Naive thymus-derived CD4-positive, alpha-beta T cell (primary cell): ENCODE data around the gene FOXA3. TPM values are rescaled to one million over a fixed set of nuclear protein-coding genes. Genes with fewer than 3 reads are reported as not detected.
A peak's percentile ranks its signal among the peaks of the same experiment; 100 is the strongest.

Source experiments
- ATAC-seq: fragments of 150-1000 bp; cut with Tn5 transposase; 2 replicates; pipeline ENCODE4 v1.10.0; 2021; ENCODE audit warnings: mild to moderate bottlenecking, moderate library complexity
- CTCF ChIA-PET: fragments of 350-600 bp; sonication (Branson Sonifier 250); formaldehyde crosslinking; loops from one replicate; lab custom pipeline; 2021; ENCODE audit warnings: antibody characterized with exemption; lab: Charles Lee
- POLR2A ChIA-PET: fragments of 350-600 bp; sonication (Branson Sonifier 250); formaldehyde crosslinking; loops from one replicate; lab custom pipeline; 2021; ENCODE audit warnings: antibody characterized with exemption, inconsistent platforms; lab: Charles Lee
- DNase-seq, 9 donors: peaks; one replicate each; pipeline versions ENCODE4 v3.0.0 to v3.0.0-alpha.2; 2020 to 2022; ENCODE audit warnings: mixed read lengths in 1 of 9
- H3K27ac ChIP-seq: one replicate; pipeline ENCODE4 v1.7.0; 2013; ENCODE audit warnings: mild to moderate bottlenecking, low read depth, low read length, moderate library complexity
- H3K27me3 ChIP-seq, 2 donors: one replicate each; pipeline ENCODE4 v1.7.0; 2013; ENCODE audit warnings: low read length in 2 of 2, mild to moderate bottlenecking in 2 of 2, moderate library complexity in 2 of 2; ENCODE audit not compliant: control insufficient read depth in 2 of 2, insufficient read depth in 2 of 2
- H3K36me3 ChIP-seq, 3 experiments: 1 replicate in 2 of 3; 2 replicates in 1 of 3; pipeline ENCODE4 v1.7.0; 2013; ENCODE audit warnings: low read length in 3 of 3, mild to moderate bottlenecking in 3 of 3, moderate library complexity in 1 of 3; ENCODE audit not compliant: insufficient read depth in 3 of 3, control insufficient read depth in 2 of 3
- H3K4me1 ChIP-seq, 2 donors: one replicate each; pipeline ENCODE4 v1.7.0; 2013; ENCODE audit warnings: low read length in 2 of 2, mild to moderate bottlenecking in 2 of 2, moderate library complexity in 1 of 2; ENCODE audit not compliant: control insufficient read depth in 2 of 2, insufficient read depth in 2 of 2
- H3K4me3 ChIP-seq: 2 replicates; pipeline ENCODE4 v1.7.0; 2013; ENCODE audit warnings: mild to moderate bottlenecking, low read length
- H3K9me3 ChIP-seq, 3 experiments: 1 replicate in 2 of 3; 2 replicates in 1 of 3; pipeline ENCODE4 v1.7.0; 2013; ENCODE audit warnings: low read length in 3 of 3; ENCODE audit not compliant: control insufficient read depth in 2 of 3
- H3K27ac Mint-ChIP-seq, 9 donors: one replicate each; pipeline ENCODE4 v1.8.0; 2020 to 2022; ENCODE audit warnings: mixed read lengths in 9 of 9, mild to moderate bottlenecking in 8 of 9, moderate library complexity in 5 of 9, inconsistent platforms in 2 of 9
- H3K27me3 Mint-ChIP-seq, 5 donors: one replicate each; pipeline ENCODE4 v1.8.0; 2021 to 2022; ENCODE audit warnings: mixed read lengths in 5 of 5, mild to moderate bottlenecking in 1 of 5
- H3K36me3 Mint-ChIP-seq, 5 donors: one replicate each; pipeline ENCODE4 v1.8.0; 2020 to 2022; ENCODE audit warnings: mixed read lengths in 5 of 5, mild to moderate bottlenecking in 3 of 5, inconsistent platforms in 1 of 5
- H3K4me1 Mint-ChIP-seq, 7 donors: one replicate each; pipeline ENCODE4 v1.8.0; 2020 to 2022; ENCODE audit warnings: mixed read lengths in 7 of 7, mild to moderate bottlenecking in 3 of 7, inconsistent platforms in 1 of 7
- H3K4me3 Mint-ChIP-seq, 10 donors: one replicate each; pipeline ENCODE4 v1.8.0; 2020 to 2022; ENCODE audit warnings: mild to moderate bottlenecking in 10 of 10, mixed read lengths in 10 of 10, moderate library complexity in 6 of 10, inconsistent platforms in 2 of 10
- H3K9me3 Mint-ChIP-seq, 11 donors: one replicate each; pipeline ENCODE4 v1.8.0; 2020 to 2022; ENCODE audit warnings: mixed read lengths in 11 of 11, mild to moderate bottlenecking in 4 of 11, inconsistent platforms in 1 of 11, moderate library complexity in 1 of 11
- intact Hi-C, 2 donors: fragments of 100-400 bp; cut with micrococcal nuclease; formaldehyde crosslinking; loops; one replicate each; pipeline ENCODE4 v1.15.1; 2023
- polyA plus RNA-seq, 2 donors: library from polyadenylated mRNA; unstranded; fragments of 300-500 nt; fragmentation: Illumina TruSeq; gene quantifications; one replicate each; pipeline ENCODE4 v1.2.3, GENCODE V29; 2021
- total RNA-seq, 6 experiments: library from RNA in 5 of 6; stranded (reverse) in 5 of 6; gene quantifications; 1 replicate in 5 of 6; 2 replicates in 1 of 6; pipeline ENCODE4 v1.2.3 and lab custom pipeline; 2021 to 2026

The FOXA3 gene
- total RNA-seq, result not detected
- not detected for polyA plus RNA-seq
- not detected for total RNA-seq (lab: John Stamatoyannopoulos, UW)

- POLR2A ChIA-PET, result interaction anchor here (0.6 to 1.5 kb wide), 8 partner anchors 22 to 850 kb away, joined by 3 to 6 read pairs (median 5); partner anchors contain the start of genes IRF2BP1 and MYPOP
- Mint-ChIP-seq H3K27ac (peak within 1 kb of the TSS; percentile 84 to 99 (median 95)), H3K4me3 (peak within 1 kb of the TSS; percentile 90 to 100 (median 96)), H3K9me3 (peaks cover 0 to 3% (median 0%) of the 10 kb centered on the region in 11 donors), H3K36me3 (peaks cover 0 to 4% (median 0%) of the 10 kb centered on the region in 5 donors), H3K27me3 (peaks cover 6 to 42% (median 21%) of the 10 kb centered on the region in 5 donors), H3K4me1 (peaks cover 19 to 31% (median 26%) of the 10 kb centered on the region in 7 donors)
- Histone ChIP-seq H3K4me3 (peak within 1 kb of the TSS; percentile 95), H3K27ac (no peak within 1 kb of the TSS), H3K36me3 (peaks cover 0 to 15% (median 3%) of the 10 kb centered on the region in 3 experiments), H3K4me1 (peaks cover 12 to 15% of the 10 kb centered on the region in 2 donors), H3K27me3 (peaks cover 0 to 4% of the 10 kb centered on the region in 2 donors), H3K9me3 (no peaks in the 10 kb centered on the region)
- DNase-seq (peak; percentile 26 to 79 (median 43)), ATAC-seq (peak; percentile 23)
- CTCF ChIA-PET, result interaction anchor here (0.6 to 2.2 kb wide), 8 partner anchors 18 to 95 kb away, joined by 3 to 8 read pairs (median 5); partner anchors contain the start of genes MYPOP and SIX5
- intact Hi-C loops, result loop anchor here (1.0 to 10.0 kb wide), 20 partner anchors 22 to 1378 kb away; partner anchors contain the start of genes CCDC61 (in 2 of the 2), DMWD (in 2 of the 2), FBXO46 (in 2 of the 2) and IRF2BP1 (in 2 of the 2)
Observed at GRCh38 chr19:45863840-45864628, at the start of gene FOXA3. Gene FOXA3 (plus strand): TSS chr19:45864326. CDS start chr19:45864457, 131 bp downstream.

- no peak for DNase-seq
- H3K27ac ChIP-seq, result no peak within 1 kb of the TSS
- Mint-ChIP-seq H3K4me1 (peaks cover 0 to 7% (median 5%) of the 10 kb centered on the region in 7 donors), H3K27ac (peak within 1 kb of the TSS in 1 of 9 donors; percentile 29), H3K9me3 (peaks cover 0 to 2% (median 0%) of the 10 kb centered on the region in 11 donors), H3K27me3 (peaks cover 0 to 23% (median 21%) of the 10 kb centered on the region in 5 donors), H3K36me3 (peaks cover 0 to 5% (median 0%) of the 10 kb centered on the region in 5 donors), H3K4me3 (peak within 1 kb of the TSS in 9 of 10 donors; percentile 6 to 66 (median 51))
- no peaks in the 10 kb centered on the region for H3K27me3 ChIP-seq
- H3K36me3 ChIP-seq, result peaks cover 0 to 10% (median 0%) of the 10 kb centered on the region in 3 experiments
- no peak for ATAC-seq
- H3K4me3 ChIP-seq, result no peak within 1 kb of the TSS
- CTCF ChIA-PET, result interaction anchor here (0.9 kb wide), 1 partner anchor 9 kb away, joined by 5 read pairs; no protein-coding TSS in a partner anchor
- H3K4me1 ChIP-seq, result peaks cover 0 to 4% of the 10 kb centered on the region in 2 donors
- intact Hi-C loops, result loop anchor here in 1 of 2 donors (5.0 kb wide), 1 partner anchor 47 kb away; the partner anchor contains the start of genes FOXA3 and SYMPK
- POLR2A ChIA-PET, result no interaction called here
- no peaks in the 10 kb centered on the region for H3K9me3 ChIP-seq
Observed at GRCh38 chr19:45814851-45815480, 49.2 kb upstream of the FOXA3 start, which contains the start of gene RSPH6A. Gene RSPH6A (minus strand): TSS chr19:45815308. CDS start chr19:45815176, 132 bp downstream.

- Histone ChIP-seq H3K36me3 (peaks cover 0 to 16% (median 0%) of the 10 kb centered on the region in 3 experiments), H3K27ac (no peak overlapping the region), H3K4me3 (no peak overlapping the region), H3K9me3 (no peaks in the 10 kb centered on the region), H3K4me1 (peaks cover 0 to 4% of the 10 kb centered on the region in 2 donors), H3K27me3 (no peaks in the 10 kb centered on the region)
- DNase-seq (no peak), ATAC-seq (no peak)
- H3K9me3 Mint-ChIP-seq, result no peaks in the 10 kb centered on the region
- CTCF ChIA-PET, result interaction anchor here (0.9 to 2.4 kb wide), 4 partner anchors 10 to 67 kb away, joined by 4 to 12 read pairs (median 6); partner anchors contain the start of gene SYMPK
- H3K4me3 Mint-ChIP-seq, result peak overlapping the region in 8 of 10 donors; percentile 6 to 66 (median 52)
- H3K36me3 Mint-ChIP-seq, result peaks cover 0 to 8% (median 3%) of the 10 kb centered on the region in 5 donors
- H3K4me1 Mint-ChIP-seq, result peaks cover 0 to 7% (median 5%) of the 10 kb centered on the region in 7 donors
- H3K27me3 Mint-ChIP-seq, result peaks cover 0 to 23% (median 19%) of the 10 kb centered on the region in 5 donors
- intact Hi-C loops, result loop anchor here in 1 of 2 donors (2.0 to 5.0 kb wide), 2 partner anchors 37 to 47 kb away; partner anchors contain the start of genes FOXA3 and SYMPK
- peak overlapping the region in 1 of 9 donors; percentile 29 for H3K27ac Mint-ChIP-seq
- POLR2A ChIA-PET, result no interaction called here
Observed at GRCh38 chr19:45815481-45816216, 48.5 kb upstream of the FOXA3 start.

- H3K4me1 Mint-ChIP-seq, result peaks cover 0 to 7% (median 5%) of the 10 kb centered on the region in 7 donors
- Histone ChIP-seq H3K36me3 (peaks cover 0 to 23% (median 0%) of the 10 kb centered on the region in 3 experiments), H3K4me3 (no peak overlapping the region), H3K9me3 (no peaks in the 10 kb centered on the region), H3K27me3 (no peaks in the 10 kb centered on the region), H3K4me1 (peaks cover 0 to 4% of the 10 kb centered on the region in 2 donors), H3K27ac (no peak overlapping the region)
- ATAC-seq, result no peak
- peaks cover 0 to 21% (median 19%) of the 10 kb centered on the region in 5 donors for H3K27me3 Mint-ChIP-seq
- DNase-seq, result no peak
- ChIA-PET CTCF (interaction anchor here (0.6 to 2.4 kb wide), 8 partner anchors 9 to 87 kb away, joined by 3 to 12 read pairs (median 6); partner anchors contain the start of genes IRF2BP1, SIX5 and SYMPK), POLR2A (interaction anchor here (1.2 kb wide), 1 partner anchor 47 kb away, joined by 5 read pairs; the partner anchor contains the start of gene SIX5)
- peak overlapping the region in 2 of 9 donors; percentile 29 to 42 for H3K27ac Mint-ChIP-seq
- H3K9me3 Mint-ChIP-seq, result no peaks in the 10 kb centered on the region
- no peak overlapping the region for H3K4me3 Mint-ChIP-seq
- intact Hi-C loops, result loop anchor here (1.0 to 5.0 kb wide), 7 partner anchors 38 to 200 kb away; partner anchors contain the start of genes SYMPK (in 2 of the 2), FOXA3 (in 1 of the 2) and MYPOP (in 1 of the 2)
- H3K36me3 Mint-ChIP-seq, result peaks cover 0 to 8% (median 3%) of the 10 kb centered on the region in 5 donors
Observed at GRCh38 chr19:45816236-45817009, 47.7 kb upstream of the FOXA3 start.
